Vagina (tissue), 2 donors: ENCODE data around the gene LMO1.

Source experiments
- POLR2A ChIP-seq, 2 donors: fragments of 450-650 bp; IDR thresholded peaks; one replicate each; pipeline ENCODE4 v1.6.1; 2017; ENCODE audit warnings: antibody characterized with exemption in 2 of 2, mild to moderate bottlenecking in 2 of 2, moderate library complexity in 2 of 2
- TF ChIP-seq, protein P1 (sequence below), 3 experiments: fragments of 450-650 bp in 2 of 3; fragments of 200-600 bp in 1 of 3; sonication (generic) in 1 of 3; IDR thresholded peaks; one replicate each; pipeline ENCODE4 v1.5.1; 2017 to 2019; ENCODE audit warnings: antibody characterized with exemption in 3 of 3, mild to moderate bottlenecking in 2 of 3, moderate library complexity in 2 of 3

DNA sequence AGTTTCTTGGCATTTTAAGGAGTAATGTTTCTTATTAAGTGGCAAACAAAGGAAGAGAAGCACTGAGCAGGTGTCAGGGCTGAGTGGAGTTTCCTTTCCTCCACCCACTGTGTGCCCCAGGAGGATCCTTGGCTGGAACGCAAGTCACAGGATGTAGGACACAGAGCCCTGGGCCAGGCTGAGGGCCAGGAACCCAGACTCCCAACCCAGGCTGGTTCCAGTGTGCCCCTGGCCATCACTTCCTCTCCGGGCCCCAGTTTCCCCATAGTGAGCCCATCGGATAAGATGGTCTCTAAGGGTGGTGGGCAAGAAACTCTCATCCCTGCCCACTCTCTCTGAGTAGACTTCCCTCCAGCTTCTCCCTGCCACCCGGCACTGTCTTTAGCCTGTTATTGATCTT lies 45.3 kb downstream of the LMO1 start:
- TF ChIP-seq POLR2A (IDR thresholded peaks at IDR 0.05): no peak
- TF ChIP-seq, protein P1, sequence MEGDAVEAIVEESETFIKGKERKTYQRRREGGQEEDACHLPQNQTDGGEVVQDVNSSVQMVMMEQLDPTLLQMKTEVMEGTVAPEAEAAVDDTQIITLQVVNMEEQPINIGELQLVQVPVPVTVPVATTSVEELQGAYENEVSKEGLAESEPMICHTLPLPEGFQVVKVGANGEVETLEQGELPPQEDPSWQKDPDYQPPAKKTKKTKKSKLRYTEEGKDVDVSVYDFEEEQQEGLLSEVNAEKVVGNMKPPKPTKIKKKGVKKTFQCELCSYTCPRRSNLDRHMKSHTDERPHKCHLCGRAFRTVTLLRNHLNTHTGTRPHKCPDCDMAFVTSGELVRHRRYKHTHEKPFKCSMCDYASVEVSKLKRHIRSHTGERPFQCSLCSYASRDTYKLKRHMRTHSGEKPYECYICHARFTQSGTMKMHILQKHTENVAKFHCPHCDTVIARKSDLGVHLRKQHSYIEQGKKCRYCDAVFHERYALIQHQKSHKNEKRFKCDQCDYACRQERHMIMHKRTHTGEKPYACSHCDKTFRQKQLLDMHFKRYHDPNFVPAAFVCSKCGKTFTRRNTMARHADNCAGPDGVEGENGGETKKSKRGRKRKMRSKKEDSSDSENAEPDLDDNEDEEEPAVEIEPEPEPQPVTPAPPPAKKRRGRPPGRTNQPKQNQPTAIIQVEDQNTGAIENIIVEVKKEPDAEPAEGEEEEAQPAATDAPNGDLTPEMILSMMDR (IDR thresholded peaks at IDR 0.05): no peak
